ENCODE data around the gene PHLDA2. TPM values are rescaled to one million over a fixed set of nuclear protein-coding genes. Genes with fewer than 3 reads are reported as not detected.

PHLDA2 gene
- total RNA-seq, 2 experiments from 2014 or later = 2.8 to 3.6 TPM

Other genes starting within 250 kb of the PHLDA2 start
- gene KCNQ1OT1, start 229.4 kb downstream of the PHLDA2 start, total RNA-seq = under 1 TPM; 0.17 to 0.20 TPM
- under 1 TPM; 0.17 to 0.26 TPM for gene CDKN1C, start 43.6 kb downstream of the PHLDA2 start, total RNA-seq
- gene NAP1L4, start 62.9 kb upstream of the PHLDA2 start, total RNA-seq = 100 to 1,000 TPM; 240 to 245 TPM
- 100 to 1,000 TPM; 126 to 128 TPM for gene CARS1, start 128.0 kb upstream of the PHLDA2 start, total RNA-seq
- 1 to 10 TPM; 3.5 to 3.9 TPM for gene OSBPL5, start 235.9 kb upstream of the PHLDA2 start, total RNA-seq